Adrenal gland (tissue), 12 donors: Measurements from ENCODE around the gene APOD. TPM values are rescaled to one million over a fixed set of nuclear protein-coding genes. Genes with fewer than 3 reads are reported as not detected.
A peak's percentile ranks its signal among the peaks of the same experiment; 100 is the strongest.

Experiments
- DNase-seq, 7 donors: peaks; one replicate each; pipeline ENCODE4 v3.0.0-alpha.2; 2019 to 2020
- H3K27ac ChIP-seq, 5 donors: fragments of 200-600 bp; sonication (generic) in 4 of 5; 1 replicate in 3 of 5; 2 replicates in 2 of 5; pipeline versions ENCODE4 v1.5.1 to v1.8.0; 2016 to 2020; ENCODE audit warnings: mild to moderate bottlenecking in 1 of 5
- H3K27me3 ChIP-seq: fragments of 200-600 bp; 2 replicates; pipeline ENCODE4 v1.8.0; 2021
- H3K36me3 ChIP-seq, 2 donors: fragments of 200-600 bp; replicated peaks in 1 of 2; 1 replicate in 1 of 2; 2 replicates in 1 of 2; pipeline versions ENCODE4 v1.5.1 to v1.8.0; 2018 to 2022
- H3K4me1 ChIP-seq, 2 donors: fragments of 200-600 bp; replicated peaks in 1 of 2; 1 replicate in 1 of 2; 2 replicates in 1 of 2; pipeline versions ENCODE4 v1.5.1 to v1.8.0; 2018 to 2021
- H3K4me3 ChIP-seq, 4 donors: fragments of 200-600 bp; sonication (generic) in 3 of 4; one replicate each; pipeline ENCODE4 v1.5.1; 2016 to 2018
- H3K9me3 ChIP-seq, 3 donors: fragments of 200-600 bp; sonication (generic) in 1 of 3; replicated peaks in 1 of 3; 1 replicate in 2 of 3; 2 replicates in 1 of 3; pipeline versions ENCODE4 v1.5.1 to v1.8.0; 2016 to 2021
- POLR2A ChIP-seq, 2 donors: fragments of 450-650 bp; IDR thresholded peaks; one replicate each; pipeline ENCODE4 v1.6.1; 2017; ENCODE audit warnings: antibody characterized with exemption in 2 of 2, mild to moderate bottlenecking in 2 of 2, moderate library complexity in 1 of 2
- WGBS, 4 donors: extraction: QIAGEN DNeasy Blood & Tissue Kit in 2 of 4; methylation state at CpG; one replicate each; pipeline versions ENCODE4 v1.1.5 to v1.1.7; 2013 to 2017; 5-methylcytosine and 5-hydroxymethylcytosine counted together
- intact Hi-C, 2 donors: fragments of 100-400 bp; cut with DNase I; formaldehyde crosslinking; loops; one replicate each; pipeline versions ENCODE4 v1.14.1 to v1.15.0; 2022 to 2023
- polyA plus RNA-seq, 3 donors: library from polyadenylated mRNA; stranded (reverse); fragments of 200-250 nt in 2 of 3; fragments of 350-450 nt in 1 of 3; fragmentation: Illumina TruSeq in 1 of 3; extraction: RNeasy Lipid Tissue Mini Kit (QIAGEN cat#74804) in 1 of 3; gene quantifications; one replicate each; pipeline ENCODE4 v1.2.3, GENCODE V29; 2013 to 2014
- small RNA-seq, 2 donors: library from RNA; depleted of rRNA; stranded (forward); fragments of <200 nt; gene quantifications; one replicate each; pipeline ENCODE3, GENCODE V24; 2016
- total RNA-seq, 9 donors: library from RNA; depleted of rRNA in 4 of 9; stranded (reverse); fragments of >200 nt in 4 of 9; fragments of 120-200 nt in 1 of 9; fragmentation: NEBNext Ultra II Directional in 1 of 9; extraction: Animal tissue kit (Norgen Biotek cat#: 25700) in 1 of 9; gene quantifications; one replicate each; pipeline versions ENCODE4 v1.1.0 to v1.2.4, GENCODE V29; 2013 to 2023
- TF ChIP-seq, protein P1 (sequence below), 6 experiments: fragments of 450-650 bp in 4 of 6; fragments of 200-600 bp in 2 of 6; sonication (generic) in 1 of 6; IDR thresholded peaks; 1 replicate in 5 of 6; 2 replicates in 1 of 6; pipeline versions ENCODE4 v1.5.1 to v1.8.0; 2016 to 2021; ENCODE audit warnings: antibody characterized with exemption in 6 of 6, mild to moderate bottlenecking in 2 of 6, moderate library complexity in 1 of 6
- donor health status: healthy with polysubstance abuse.
- donor health status: Bipolar disorder and iron deficiency.
- donor health status: DM: yes; HTN: yes; CAD: no.
- donor health status: DM: no; HTN: no; CAD: no.
- donor health status: DM: no; HTN: no; CAD: no.
- donor health status: DM: yes; HTN: yes; CAD: no.

APOD gene
- total and polyA plus RNA-seq, 12 donors, result 5.1 to 523 (median 38.9) TPM

GRCh38 chr3:195524171-195524896, 59.4 kb downstream of the APOD start:
- H3K27ac ChIP-seq, result no peak overlapping the region
- H3K27me3 ChIP-seq, result no peaks in the 10 kb centered on the region
- H3K9me3 ChIP-seq, result no peaks in the 10 kb centered on the region
- no peak for DNase-seq
- WGBS, 4 donors, result 83 to 88% (median 86%) methylated on average over 14 of the region's 14 CpGs
- H3K36me3 ChIP-seq, result peaks cover 0 to 22% of the 10 kb centered on the region in 2 donors
- intact Hi-C loops, result loop anchor here in 1 of 2 donors (10.0 kb wide), 1 partner anchor 840 kb away; the partner anchor contains the start of gene FAM43A
- H3K4me1 ChIP-seq, result no peaks in the 10 kb centered on the region
- TF ChIP-seq, protein P1, sequence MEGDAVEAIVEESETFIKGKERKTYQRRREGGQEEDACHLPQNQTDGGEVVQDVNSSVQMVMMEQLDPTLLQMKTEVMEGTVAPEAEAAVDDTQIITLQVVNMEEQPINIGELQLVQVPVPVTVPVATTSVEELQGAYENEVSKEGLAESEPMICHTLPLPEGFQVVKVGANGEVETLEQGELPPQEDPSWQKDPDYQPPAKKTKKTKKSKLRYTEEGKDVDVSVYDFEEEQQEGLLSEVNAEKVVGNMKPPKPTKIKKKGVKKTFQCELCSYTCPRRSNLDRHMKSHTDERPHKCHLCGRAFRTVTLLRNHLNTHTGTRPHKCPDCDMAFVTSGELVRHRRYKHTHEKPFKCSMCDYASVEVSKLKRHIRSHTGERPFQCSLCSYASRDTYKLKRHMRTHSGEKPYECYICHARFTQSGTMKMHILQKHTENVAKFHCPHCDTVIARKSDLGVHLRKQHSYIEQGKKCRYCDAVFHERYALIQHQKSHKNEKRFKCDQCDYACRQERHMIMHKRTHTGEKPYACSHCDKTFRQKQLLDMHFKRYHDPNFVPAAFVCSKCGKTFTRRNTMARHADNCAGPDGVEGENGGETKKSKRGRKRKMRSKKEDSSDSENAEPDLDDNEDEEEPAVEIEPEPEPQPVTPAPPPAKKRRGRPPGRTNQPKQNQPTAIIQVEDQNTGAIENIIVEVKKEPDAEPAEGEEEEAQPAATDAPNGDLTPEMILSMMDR (IDR thresholded peaks at IDR 0.05), result no peak
- TF ChIP-seq POLR2A (IDR thresholded peaks at IDR 0.05), result no peak
- no peak overlapping the region for H3K4me3 ChIP-seq

DNA sequence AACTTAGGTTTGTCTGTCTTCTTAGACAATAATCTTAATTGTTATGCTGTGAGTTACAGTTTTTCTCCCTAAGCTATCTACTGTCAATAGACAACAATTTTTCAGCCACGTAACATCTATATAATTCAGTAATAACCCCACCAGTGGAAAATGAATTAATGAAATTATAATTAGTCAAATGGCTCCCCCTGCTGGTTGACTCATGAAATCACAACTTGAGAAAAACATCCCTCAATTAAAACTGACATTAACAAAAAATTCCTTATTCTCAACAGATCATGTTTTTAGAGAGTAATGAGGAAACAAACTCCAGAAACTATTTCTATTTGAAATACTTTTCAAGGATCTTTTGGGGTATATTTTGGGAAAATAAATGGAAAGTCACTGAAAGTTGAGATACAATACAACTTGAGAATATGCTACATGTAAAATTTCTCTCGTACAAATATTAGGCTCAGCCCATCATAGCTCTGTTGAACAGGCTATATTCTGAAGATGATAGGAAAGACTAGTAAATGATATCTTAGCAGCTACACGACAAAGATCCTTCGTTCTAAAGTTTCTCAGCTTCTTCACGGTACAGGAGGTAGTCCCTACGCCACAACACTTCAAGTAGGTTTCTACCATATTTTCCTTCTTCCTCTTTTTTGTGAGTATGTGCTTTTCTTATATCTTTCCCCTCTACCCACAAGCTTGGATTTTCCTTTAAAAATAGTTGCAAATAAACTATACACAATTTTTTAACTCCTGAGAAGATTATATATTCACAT, 61.3 kb downstream of the APOD start:
- no peak overlapping the region for H3K27ac ChIP-seq
- intact Hi-C loops, result loop anchor here in 1 of 2 donors (10.0 kb wide), 1 partner anchor 838 kb away; the partner anchor contains the start of gene FAM43A
- no peaks in the 10 kb centered on the region for H3K9me3 ChIP-seq
- H3K4me1 ChIP-seq, result no peaks in the 10 kb centered on the region
- TF ChIP-seq, protein P1 (IDR thresholded peaks at IDR 0.05), result peak; percentile 67 to 88 (median 80)
- TF ChIP-seq POLR2A (IDR thresholded peaks at IDR 0.05), result no peak
- 59 to 63% (median 62%) methylated on average over 6 of the region's 6 CpGs for WGBS, 4 donors
- peaks cover 0 to 22% of the 10 kb centered on the region in 2 donors for H3K36me3 ChIP-seq
- no peak for DNase-seq
- H3K4me3 ChIP-seq, result no peak overlapping the region
- no peaks in the 10 kb centered on the region for H3K27me3 ChIP-seq

Small RNAs within 50 kb of the gene (small RNA-seq; reads per million reads assigned to genes)
- gene RN7SL73P (0 reads per million in 2 donors), gene RNU6ATAC24P (0 reads per million in 2 donors)

Other genes starting within 250 kb of the APOD start
- gene ACAP2, start 140.9 kb downstream of the APOD start, total RNA-seq, result 10 to 100 TPM; 16.6 to 54.3 (median 35.6) TPM
- gene ACAP2, start 140.9 kb downstream of the APOD start, polyA plus RNA-seq, result 10 to 100 TPM in 1 of 3 donors, 1 to 10 TPM in 2; 4.5 to 16.7 (median 6.2) TPM
- 100 to 1,000 TPM in 1 of 9 donors, 10 to 100 TPM in 8; 35.8 to 179 (median 50.1) TPM for gene PPP1R2, start 40.6 kb downstream of the APOD start, total RNA-seq
- 100 to 1,000 TPM in 1 of 3 donors, 10 to 100 TPM in 2; 13.6 to 107 (median 16.2) TPM for gene PPP1R2, start 40.6 kb downstream of the APOD start, polyA plus RNA-seq
- 1 to 10 TPM in 7 of 9 donors, under 1 TPM in 2; 0.78 to 8.9 (median 2.9) TPM for gene MUC20, start 137.0 kb upstream of the APOD start, total RNA-seq
- 10 to 100 TPM in 2 of 3 donors, 1 to 10 TPM in 1; 1.7 to 20.2 (median 16.6) TPM for gene MUC20, start 137.0 kb upstream of the APOD start, polyA plus RNA-seq
- under 1 TPM in 4 of 9 donors, not detected in 5; 0.04 to 0.17 (median 0.09) TPM for gene MUC4, start 228.0 kb upstream of the APOD start, total RNA-seq
- under 1 TPM in 2 of 3 donors, not detected in 1; 0.03 to 0.16 TPM for gene MUC4, start 228.0 kb upstream of the APOD start, polyA plus RNA-seq